PFSK-1 (cell line): ENCODE measurements around the gene KIF19.

Experiments
- FOXP2 ChIP-seq: optimal IDR thresholded peaks from 2 replicates; pipeline ENCODE3; 2011; ENCODE audit warnings: borderline replicate concordance, control low read depth, inconsistent platforms; ENCODE audit not compliant: insufficient read depth; ENCODE audit errors: extremely low read length, extremely low read depth
- POLR2AphosphoS5 ChIP-seq: IDR thresholded peaks from 2 replicates; pipeline ENCODE4 v1.6.1; 2012; ENCODE audit warnings: low read depth, mild to moderate bottlenecking, control low read depth, low read length, moderate library complexity
- REST ChIP-seq, 2 experiments: IDR thresholded peaks; 2 replicates each; pipeline versions ENCODE4 v1.6.1 to v1.8.0; 2011 to 2012; ENCODE audit warnings: low read depth in 2 of 2, low read length in 2 of 2, control low read depth in 1 of 2, inconsistent platforms in 1 of 2, mild to moderate bottlenecking in 1 of 2, moderate library complexity in 1 of 2; ENCODE audit not compliant: insufficient read depth in 1 of 2
- SIN3A ChIP-seq: IDR thresholded peaks from 2 replicates; pipeline ENCODE4 v1.6.1; 2012; ENCODE audit warnings: mild to moderate bottlenecking, low read length, moderate library complexity, borderline replicate concordance; ENCODE audit not compliant: insufficient read depth

DNA sequence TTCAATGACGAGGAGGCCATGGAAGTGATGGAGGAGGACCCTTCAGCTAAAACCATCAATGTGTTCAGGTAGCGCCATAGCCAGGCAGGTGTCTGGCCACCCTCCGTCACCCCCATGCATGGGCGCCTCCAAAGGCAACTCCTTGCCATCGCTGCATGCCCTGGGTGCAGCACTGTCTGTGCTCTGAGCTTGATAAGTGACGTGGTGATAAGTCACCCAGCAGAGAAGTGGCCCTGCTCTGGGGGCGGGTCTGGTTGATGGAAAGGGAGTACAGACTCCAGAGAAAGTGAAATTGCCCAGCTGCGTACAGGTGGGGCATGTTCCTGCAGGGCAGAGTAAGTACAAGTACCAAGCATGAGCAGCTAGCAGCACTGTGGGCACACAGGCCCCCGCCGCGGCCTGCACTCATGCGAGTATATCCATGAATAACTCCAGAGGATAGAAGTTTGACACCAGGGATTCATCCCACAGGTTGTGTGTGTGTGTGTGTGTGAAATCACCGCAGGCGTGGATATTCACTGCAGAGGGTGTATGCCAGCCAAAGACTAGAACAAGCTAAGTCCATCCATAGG is 38.9 kb upstream of the KIF19 start:
- TF ChIP-seq SIN3A (no peak), FOXP2 (no peak), REST (IDR thresholded peaks at IDR 0.05; ENCODE audit: insufficient read depth in 1 of 2, low read depth in 2 of 2, low read length in 2 of 2) (no peak), POLR2AphosphoS5 (no peak)
